HUES64 (cell line): ENCODE results near the gene SELENOM. TPM values are rescaled to one million over a fixed set of nuclear protein-coding genes. Genes with fewer than 3 reads are reported as not detected.

Experiments used
- H3K27ac ChIP-seq: 2 replicates; pipeline ENCODE4 v1.7.0; 2013; ENCODE audit warnings: low read depth, low read length, inconsistent platforms
- H3K27me3 ChIP-seq: 2 replicates; pipeline ENCODE4 v1.6.1; 2013; ENCODE audit warnings: mild to moderate bottlenecking, low read length; ENCODE audit not compliant: insufficient read depth
- H3K36me3 ChIP-seq: 2 replicates; pipeline ENCODE4 v1.6.1; 2013; ENCODE audit warnings: mild to moderate bottlenecking, low read length; ENCODE audit not compliant: insufficient read depth
- H3K4me1 ChIP-seq: 2 replicates; pipeline ENCODE4 v1.6.1; 2013; ENCODE audit warnings: mild to moderate bottlenecking, low read length, moderate library complexity; ENCODE audit not compliant: insufficient read depth
- H3K4me3 ChIP-seq: 2 replicates; pipeline ENCODE4 v1.5.1; 2013; ENCODE audit warnings: mild to moderate bottlenecking, low read length, moderate library complexity
- H3K9ac ChIP-seq: 2 replicates; pipeline ENCODE4 v1.6.1; 2013; ENCODE audit warnings: mild to moderate bottlenecking, low read depth, low read length
- H3K9me3 ChIP-seq: 2 replicates; pipeline ENCODE4 v1.6.1; 2013; ENCODE audit warnings: low read depth, low read length; ENCODE audit not compliant: insufficient read depth
- WGBS: fragments of 150-250, 120-280 bp; methylation state at CpG from one replicate; pipeline ENCODE4 v1.1.7; 2013; ENCODE audit warnings: missing lambda C conversion rate; 5-methylcytosine and 5-hydroxymethylcytosine counted together
- polyA plus RNA-seq, 2 experiments: library from polyadenylated mRNA; stranded (reverse); fragments of 50-300 nt; gene quantifications; one replicate each; pipeline ENCODE4 v1.2.3, GENCODE V29; 2013

The SELENOM gene, protein sequence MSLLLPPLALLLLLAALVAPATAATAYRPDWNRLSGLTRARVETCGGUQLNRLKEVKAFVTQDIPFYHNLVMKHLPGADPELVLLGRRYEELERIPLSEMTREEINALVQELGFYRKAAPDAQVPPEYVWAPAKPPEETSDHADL
- 12.2 TPM for polyA plus RNA-seq (2013, experiment 1 of 2)
- 18.4 TPM for polyA plus RNA-seq (2013, experiment 2 of 2)

GRCh38 chr22:31107178-31107893, at the start of gene SELENOM:
Gene SELENOM (minus strand): TSS chr22:31107568. CDS start chr22:31107505, 63 bp downstream.
- Histone ChIP-seq H3K9ac (peak within 1 kb of the TSS; percentile 44), H3K36me3 (no peaks in the 10 kb centered on the region), H3K27ac (peak within 1 kb of the TSS; percentile 40; the same call in 1 of the 2 replicates), H3K4me3 (peak within 1 kb of the TSS; percentile 65), H3K27me3 (peaks cover 23% of the 10 kb centered on the region), H3K9me3 (no peaks in the 10 kb centered on the region), H3K4me1 (peaks cover 3% of the 10 kb centered on the region; the same call in 1 of the 2 replicates)
- 2% methylated on average over 63 of the region's 67 CpGs for WGBS

GRCh38 chr22:31155422-31155821, 48.1 kb upstream of the SELENOM start:
- no peak overlapping the region for H3K9ac ChIP-seq

DNA sequence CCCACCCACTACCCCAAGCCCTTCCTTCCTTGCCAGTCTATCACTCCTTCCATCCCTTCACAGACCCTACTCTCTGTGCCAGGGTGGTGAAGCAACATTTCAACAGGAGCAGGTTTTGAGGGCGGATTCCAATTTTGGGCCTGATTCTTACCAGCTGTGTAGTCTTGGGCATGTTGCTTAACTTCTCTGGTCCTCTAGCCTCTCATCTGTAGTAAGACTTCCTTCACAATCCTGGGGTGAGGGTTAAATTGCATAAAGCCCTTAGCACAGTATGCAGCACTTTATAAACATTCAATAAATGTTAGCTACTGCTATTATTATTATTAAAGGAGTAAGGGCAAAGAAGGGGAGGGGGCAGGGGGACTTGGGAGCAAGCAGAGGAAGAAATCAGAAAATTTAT, 47.6 kb upstream of the SELENOM start:
- no peak overlapping the region for H3K27ac ChIP-seq
- no peaks in the 10 kb centered on the region for H3K9me3 ChIP-seq
- no peaks in the 10 kb centered on the region for H3K36me3 ChIP-seq
- WGBS: 100% methylated on average over 1 of the region's 1 CpG
- H3K4me1 ChIP-seq: no peaks in the 10 kb centered on the region
- H3K9ac ChIP-seq: no peak overlapping the region
- peaks cover 40% of the 10 kb centered on the region for H3K27me3 ChIP-seq
- H3K4me3 ChIP-seq: no peak overlapping the region

More at GRCh38 chr22:31155422-31155821, 48.1 kb upstream of the SELENOM start:
- Histone ChIP-seq H3K4me1 (no peaks in the 10 kb centered on the region), H3K4me3 (no peak overlapping the region), H3K27me3 (peaks cover 40% of the 10 kb centered on the region), H3K27ac (no peak overlapping the region), H3K9me3 (no peaks in the 10 kb centered on the region), H3K36me3 (no peaks in the 10 kb centered on the region)
- WGBS: 58% methylated on average over 3 of the region's 3 CpGs

DNA sequence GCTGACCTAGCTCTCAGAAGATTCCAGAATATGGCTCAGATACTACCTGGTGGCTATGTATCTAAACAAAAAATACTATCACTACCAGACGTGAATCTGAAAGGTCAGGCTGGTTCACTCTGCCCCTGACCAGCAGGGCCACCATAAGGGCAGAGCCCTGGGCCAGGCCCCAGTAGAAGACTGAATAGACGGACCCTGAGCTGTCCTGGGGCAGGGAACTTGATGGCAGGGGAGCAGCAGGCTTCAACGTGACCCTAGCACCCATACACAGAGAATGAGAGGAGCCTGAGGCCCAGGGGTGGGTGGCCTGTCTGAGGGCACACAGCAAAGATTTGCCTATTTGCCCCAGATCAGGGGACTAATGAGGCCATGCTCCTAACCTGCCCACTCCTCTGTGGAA, 46.0 kb upstream of the SELENOM start:
- H3K9ac ChIP-seq: no peak overlapping the region
- H3K9me3 ChIP-seq: no peaks in the 10 kb centered on the region
- no peaks in the 10 kb centered on the region for H3K4me1 ChIP-seq
- H3K27ac ChIP-seq: no peak overlapping the region
- no peak overlapping the region for H3K4me3 ChIP-seq
- WGBS: 60% methylated on average over 3 of the region's 3 CpGs
- no peaks in the 10 kb centered on the region for H3K36me3 ChIP-seq
- H3K27me3 ChIP-seq: peaks cover 29% of the 10 kb centered on the region

DNA sequence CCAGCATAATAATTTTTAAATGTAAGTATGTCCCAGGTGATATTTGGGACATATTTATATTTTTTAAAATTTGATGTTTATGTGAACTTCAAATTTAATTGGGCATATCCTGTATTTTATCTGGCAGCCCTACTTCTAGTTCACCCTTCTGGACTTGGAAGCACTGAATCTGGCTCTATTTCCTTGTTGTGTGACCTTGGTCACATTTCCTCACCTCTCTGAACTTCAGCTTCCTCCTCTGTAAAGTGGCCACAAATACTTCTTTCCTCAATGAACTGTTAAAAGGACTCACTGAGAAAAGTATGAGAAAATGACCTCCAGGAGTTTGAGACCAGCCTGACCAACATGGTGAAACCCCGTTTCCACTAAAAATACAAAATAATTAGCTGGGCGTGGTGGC, 44.5 kb upstream of the SELENOM start:
- peaks cover 10% of the 10 kb centered on the region; the same call in 1 of the 2 replicates for H3K9me3 ChIP-seq
- peaks cover 14% of the 10 kb centered on the region for H3K27me3 ChIP-seq
- H3K36me3 ChIP-seq: no peaks in the 10 kb centered on the region
- no peaks in the 10 kb centered on the region for H3K4me1 ChIP-seq
- 92% methylated on average over 2 of the region's 2 CpGs for WGBS
- H3K27ac ChIP-seq: no peak overlapping the region
- H3K4me3 ChIP-seq: no peak overlapping the region
- H3K9ac ChIP-seq: no peak overlapping the region

DNA sequence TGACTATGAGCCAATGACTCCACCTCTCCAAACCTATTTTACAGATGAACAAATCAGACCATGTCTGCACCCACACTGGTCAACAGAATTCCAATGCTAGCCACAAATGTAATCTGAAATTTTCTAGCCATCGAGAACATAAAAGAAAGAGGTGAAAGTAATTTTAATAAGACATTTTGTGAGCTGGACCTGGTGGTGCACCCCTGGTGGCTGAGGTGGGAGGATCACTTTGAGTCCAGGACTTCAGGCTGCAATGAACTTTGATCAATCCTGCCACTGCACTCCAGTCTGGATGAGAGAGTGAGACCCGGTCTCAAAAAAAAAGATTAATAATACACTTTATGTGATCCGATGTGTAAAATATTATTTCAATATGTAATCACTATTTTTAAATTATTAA, 43.2 kb upstream of the SELENOM start:
- Histone ChIP-seq H3K4me3 (no peak overlapping the region), H3K27me3 (peaks cover 6% of the 10 kb centered on the region), H3K36me3 (no peaks in the 10 kb centered on the region), H3K4me1 (no peaks in the 10 kb centered on the region), H3K9ac (no peak overlapping the region), H3K27ac (no peak overlapping the region), H3K9me3 (peaks cover 15% of the 10 kb centered on the region; the same call in 1 of the 2 replicates)
- WGBS: 95% methylated on average over 1 of the region's 3 CpGs

- Histone ChIP-seq H3K27me3 (peaks cover 3% of the 10 kb centered on the region; the same call in 1 of the 2 replicates), H3K9me3 (peaks cover 15% of the 10 kb centered on the region; the same call in 1 of the 2 replicates), H3K27ac (no peak overlapping the region), H3K4me1 (no peaks in the 10 kb centered on the region), H3K9ac (no peak overlapping the region), H3K36me3 (no peaks in the 10 kb centered on the region), H3K4me3 (no peak overlapping the region)
- WGBS: 14% methylated on average over 5 of the region's 5 CpGs
These were observed 41.7 kb upstream of the SELENOM start for GRCh38 chr22:31148953-31149627.

DNA sequence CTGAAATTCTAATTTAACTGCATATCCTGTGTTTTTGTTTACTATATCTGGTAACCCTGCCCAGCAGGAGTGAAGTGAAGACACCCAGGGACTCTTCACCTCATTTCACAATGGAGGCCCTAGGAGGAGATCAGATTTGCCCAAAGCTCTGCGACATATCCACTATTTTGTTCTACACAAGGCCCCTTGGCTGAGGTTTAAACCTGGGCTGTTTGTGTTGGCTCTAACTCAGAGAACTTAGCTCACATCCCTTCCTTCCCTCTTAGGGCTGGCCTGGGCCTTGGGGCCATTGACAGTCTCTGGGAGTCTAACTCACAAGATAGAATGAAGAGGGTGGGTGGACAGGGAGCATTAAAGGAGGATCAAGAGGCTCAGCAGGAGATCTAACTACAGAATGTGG, 41.1 kb upstream of the SELENOM start:
- Histone ChIP-seq H3K27ac (no peak overlapping the region), H3K4me3 (no peak overlapping the region), H3K27me3 (peaks cover under 1% of the 10 kb centered on the region; the same call in 1 of the 2 replicates), H3K4me1 (no peaks in the 10 kb centered on the region), H3K9me3 (peaks cover 15% of the 10 kb centered on the region; the same call in 1 of the 2 replicates), H3K36me3 (no peaks in the 10 kb centered on the region), H3K9ac (no peak overlapping the region)
- 89% methylated on average over 1 of the region's 1 CpG for WGBS

DNA sequence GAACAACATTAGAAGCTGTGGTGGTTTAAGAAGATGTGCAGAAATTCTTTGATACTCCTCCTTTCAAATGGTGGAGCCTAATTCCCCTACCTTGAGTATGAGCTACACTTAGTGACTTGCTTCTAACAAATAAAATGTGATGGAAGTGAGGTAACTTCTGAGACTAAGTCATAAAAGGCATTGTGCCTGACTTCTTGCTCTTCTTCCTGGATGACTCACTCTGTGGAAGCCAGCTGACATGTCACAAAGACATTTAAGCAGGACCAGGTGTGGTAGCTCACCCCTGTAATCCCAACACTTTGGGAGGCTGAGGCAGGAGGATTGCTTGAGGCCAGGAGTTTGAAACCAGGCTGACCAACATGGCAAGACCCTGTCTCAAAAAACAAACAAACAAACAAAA, 36.9 kb upstream of the SELENOM start:
- no peak overlapping the region for H3K4me3 ChIP-seq
- no peaks in the 10 kb centered on the region for H3K36me3 ChIP-seq
- H3K27me3 ChIP-seq: no peaks in the 10 kb centered on the region
- H3K9me3 ChIP-seq: peaks cover 15% of the 10 kb centered on the region; the same call in 1 of the 2 replicates
- peaks cover 8% of the 10 kb centered on the region for H3K4me1 ChIP-seq
- H3K9ac ChIP-seq: no peak overlapping the region
- no peak overlapping the region for H3K27ac ChIP-seq

DNA sequence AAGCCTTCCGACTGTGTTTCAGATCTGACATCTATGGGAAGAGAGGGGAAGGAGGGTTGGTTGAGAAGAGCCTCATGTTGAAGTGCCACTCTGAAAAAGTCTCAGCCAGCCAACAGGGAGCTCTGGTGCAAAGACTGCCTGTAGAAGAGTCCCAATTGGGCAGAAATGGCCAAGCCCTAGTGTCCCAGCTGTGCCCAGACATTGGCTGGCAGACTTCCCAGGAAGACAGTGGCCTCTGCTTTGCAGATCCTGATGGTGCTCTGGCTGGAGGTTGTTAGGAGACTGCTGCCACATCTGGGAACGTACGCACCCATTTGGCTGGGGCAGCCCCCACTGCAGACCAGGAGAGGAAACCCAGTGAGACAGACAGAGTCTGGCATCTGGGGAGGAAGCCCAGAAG, 36.2 kb upstream of the SELENOM start:
- Histone ChIP-seq H3K9me3 (peaks cover 15% of the 10 kb centered on the region; the same call in 1 of the 2 replicates), H3K4me3 (no peak overlapping the region), H3K4me1 (peaks cover 8% of the 10 kb centered on the region), H3K27ac (no peak overlapping the region), H3K9ac (no peak overlapping the region), H3K36me3 (no peaks in the 10 kb centered on the region), H3K27me3 (no peaks in the 10 kb centered on the region)
- WGBS: 91% methylated on average over 3 of the region's 3 CpGs

GRCh38 chr22:31143038-31143437, 35.7 kb upstream of the SELENOM start:
- H3K27me3 ChIP-seq: no peaks in the 10 kb centered on the region
- H3K27ac ChIP-seq: no peak overlapping the region
- 90% methylated on average over 3 of the region's 3 CpGs for WGBS
- H3K4me1 ChIP-seq: peaks cover 8% of the 10 kb centered on the region
- H3K9me3 ChIP-seq: peaks cover 15% of the 10 kb centered on the region; the same call in 1 of the 2 replicates
- H3K4me3 ChIP-seq: no peak overlapping the region
- H3K9ac ChIP-seq: no peak overlapping the region
- H3K36me3 ChIP-seq: 0 out of 2 replicates have a peak, but pooled peaks cover 1% of the 10 kb centered on the region
